Fibroblast of villous mesenchyme (primary cell): Measurements from ENCODE around the gene PARD3. TPM values are rescaled to one million over a fixed set of nuclear protein-coding genes. Genes with fewer than 3 reads are reported as not detected.

Experiments used
- DNase-seq: peaks from one replicate; pipeline ENCODE4 v3.0.0-alpha.2; 2010; ENCODE audit warnings: low read depth
- H3K4me3 ChIP-seq: 2 replicates; pipeline ENCODE4 v1.5.1; 2011; ENCODE audit warnings: low read depth, mild to moderate bottlenecking, low read length
- total RNA-seq: library from RNA; depleted of rRNA; stranded (reverse); fragments of >200 nt; gene quantifications from 2 replicates; pipeline ENCODE4 v1.2.3, GENCODE V29; 2012
- TF ChIP-seq, protein P1 (sequence below): IDR thresholded peaks from 2 replicates; pipeline ENCODE4 v1.5.1; 2012; ENCODE audit warnings: low read depth, mild to moderate bottlenecking, low read length; ENCODE audit not compliant: insufficient read depth

The PARD3 gene
- total RNA-seq, 1 donor = 44.0 TPM

DNA sequence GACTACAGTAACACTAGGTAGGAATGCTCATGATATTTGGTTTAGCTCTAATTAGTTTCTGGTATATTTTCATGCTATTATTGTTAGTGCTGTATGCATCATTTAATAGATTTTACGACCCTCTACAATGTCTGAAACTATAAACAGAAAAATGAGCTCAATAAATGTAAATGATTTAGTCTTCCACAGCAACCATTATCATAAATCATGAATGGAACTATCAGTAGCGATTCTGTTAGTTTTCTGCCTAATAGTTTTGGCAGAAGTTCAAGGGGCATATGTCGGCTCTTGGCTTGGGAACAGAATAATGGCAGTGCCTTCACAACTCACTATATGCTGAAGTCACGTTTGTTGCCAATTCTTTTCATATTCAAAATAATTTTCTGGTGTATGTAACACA lies 494.8 kb downstream of the PARD3 start:
- H3K4me3 ChIP-seq = no peak overlapping the region
- peak; percentile 59 for DNase-seq
- TF ChIP-seq, protein P1, sequence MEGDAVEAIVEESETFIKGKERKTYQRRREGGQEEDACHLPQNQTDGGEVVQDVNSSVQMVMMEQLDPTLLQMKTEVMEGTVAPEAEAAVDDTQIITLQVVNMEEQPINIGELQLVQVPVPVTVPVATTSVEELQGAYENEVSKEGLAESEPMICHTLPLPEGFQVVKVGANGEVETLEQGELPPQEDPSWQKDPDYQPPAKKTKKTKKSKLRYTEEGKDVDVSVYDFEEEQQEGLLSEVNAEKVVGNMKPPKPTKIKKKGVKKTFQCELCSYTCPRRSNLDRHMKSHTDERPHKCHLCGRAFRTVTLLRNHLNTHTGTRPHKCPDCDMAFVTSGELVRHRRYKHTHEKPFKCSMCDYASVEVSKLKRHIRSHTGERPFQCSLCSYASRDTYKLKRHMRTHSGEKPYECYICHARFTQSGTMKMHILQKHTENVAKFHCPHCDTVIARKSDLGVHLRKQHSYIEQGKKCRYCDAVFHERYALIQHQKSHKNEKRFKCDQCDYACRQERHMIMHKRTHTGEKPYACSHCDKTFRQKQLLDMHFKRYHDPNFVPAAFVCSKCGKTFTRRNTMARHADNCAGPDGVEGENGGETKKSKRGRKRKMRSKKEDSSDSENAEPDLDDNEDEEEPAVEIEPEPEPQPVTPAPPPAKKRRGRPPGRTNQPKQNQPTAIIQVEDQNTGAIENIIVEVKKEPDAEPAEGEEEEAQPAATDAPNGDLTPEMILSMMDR = no peak

DNA sequence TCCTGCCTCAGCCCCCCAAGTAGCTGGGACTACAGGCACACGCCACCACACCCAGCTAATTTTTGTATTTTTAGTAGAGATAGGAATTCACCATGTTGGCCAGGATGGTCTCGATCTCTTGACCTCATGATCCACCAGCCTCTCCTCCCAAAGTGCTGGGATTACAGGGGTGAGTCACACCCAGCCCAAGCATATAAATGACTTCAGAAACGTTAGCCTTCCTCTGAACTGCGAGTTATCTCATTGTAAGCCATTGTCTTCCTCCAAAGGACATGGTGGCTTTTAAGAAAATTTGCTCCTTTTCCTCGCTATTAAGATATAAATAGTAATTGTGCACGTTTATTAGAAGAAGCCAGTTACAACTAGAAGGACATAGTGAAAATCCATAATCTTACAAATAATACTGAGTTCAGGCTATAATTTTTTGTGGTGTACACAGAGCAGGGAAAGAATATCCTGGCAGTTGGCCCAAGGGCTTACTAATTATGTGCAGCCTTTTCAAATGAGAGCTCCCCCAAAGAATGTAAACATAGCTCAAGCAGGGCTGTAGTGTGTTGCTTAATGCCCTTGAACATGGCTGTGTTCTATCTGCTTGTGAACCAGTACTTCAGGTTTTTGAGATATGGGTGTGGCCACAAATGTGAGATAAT lies 495.8 kb downstream of the PARD3 start:
- no peak overlapping the region for H3K4me3 ChIP-seq
- DNase-seq = peak; percentile 99
- TF ChIP-seq, protein P1 = no peak

- H3K4me3 ChIP-seq = no peak overlapping the region
- TF ChIP-seq, protein P1 = no peak
Observed at GRCh38 chr10:34316154-34316553, 498.9 kb downstream of the PARD3 start.

GRCh38 chr10:34314457-34314856 lies 500.6 kb downstream of the PARD3 start:
- TF ChIP-seq, protein P1 = no peak
- no peak for DNase-seq
- no peak overlapping the region for H3K4me3 ChIP-seq

More at GRCh38 chr10:34316154-34316553, 498.9 kb downstream of the PARD3 start:
- DNase-seq = no peak

DNA sequence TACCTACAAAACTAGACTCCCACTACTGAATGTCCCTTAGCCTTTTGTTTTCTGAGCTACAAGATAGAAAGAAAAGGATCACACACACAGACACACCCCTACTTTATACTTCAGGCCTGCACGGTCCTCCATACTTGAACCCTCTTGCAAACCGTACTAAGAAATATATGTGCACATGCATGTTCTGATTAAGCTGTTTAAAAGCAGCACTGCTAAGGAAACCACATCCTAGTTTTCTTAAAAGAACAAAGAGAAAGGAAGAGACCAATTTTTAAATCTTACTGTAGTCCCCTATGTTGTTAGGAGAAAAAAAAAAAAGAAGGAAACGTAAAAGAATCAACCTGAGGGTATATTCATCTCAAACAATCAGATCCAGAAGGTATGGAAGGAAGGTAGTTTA lies 501.2 kb downstream of the PARD3 start:
- no peak for DNase-seq
- TF ChIP-seq, protein P1 = no peak
- H3K4me3 ChIP-seq = no peak overlapping the region

- no peak overlapping the region for H3K4me3 ChIP-seq
- no peak for DNase-seq
- TF ChIP-seq, protein P1 = no peak
Observed at GRCh38 chr10:34313353-34313752, 501.7 kb downstream of the PARD3 start.

DNA sequence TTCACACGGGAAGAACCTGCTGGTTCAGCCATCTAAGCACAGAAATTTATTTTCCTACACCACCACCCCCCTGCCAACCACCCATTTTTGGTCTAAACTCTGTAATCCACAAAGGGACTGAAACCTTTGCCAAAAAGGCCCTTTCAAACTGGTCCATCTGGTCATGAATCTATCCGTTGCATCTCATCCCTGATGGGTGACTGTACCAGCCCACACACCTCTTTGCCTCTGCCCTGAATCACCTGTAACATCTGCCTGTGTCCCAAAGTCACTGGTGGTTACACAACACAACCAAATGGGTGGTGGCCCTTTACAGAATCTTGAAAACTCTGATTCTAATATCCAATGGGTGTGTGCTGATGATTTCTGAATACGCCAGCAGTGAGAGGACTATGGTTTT lies 503.4 kb downstream of the PARD3 start:
- H3K4me3 ChIP-seq = no peak overlapping the region
- no peak for DNase-seq
- TF ChIP-seq, protein P1 = no peak
